Natural killer cell (primary cell): ENCODE data around the gene OLFML2B. TPM values are rescaled to one million over a fixed set of nuclear protein-coding genes. Genes with fewer than 3 reads are reported as not detected.

Source experiments
- ATAC-seq, 3 donors: fragments of 150-1000 bp in 2 of 3; fragments of 200-7000 bp in 1 of 3; cut with Tn5 transposase; 1 replicate in 1 of 3; 2 replicates in 2 of 3; pipeline ENCODE4 v1.10.0; 2021; ENCODE audit warnings: mild to moderate bottlenecking in 2 of 3, moderate library complexity in 2 of 3
- DNase-seq, 2 donors: peaks; one replicate each; pipeline versions ENCODE4 v3.0.0 to v3.0.0-alpha.2; 2013 to 2021; ENCODE audit warnings: mixed read lengths in 1 of 2
- H3K27ac ChIP-seq: one replicate; pipeline ENCODE4 v1.5.1; 2013; ENCODE audit warnings: mild to moderate bottlenecking, low read length
- H3K27me3 ChIP-seq: one replicate; pipeline ENCODE4 v1.6.1; 2013; ENCODE audit warnings: low read length; ENCODE audit not compliant: control insufficient read depth, insufficient read depth
- H3K36me3 ChIP-seq: one replicate; pipeline ENCODE4 v1.6.1; 2013; ENCODE audit warnings: low read length; ENCODE audit not compliant: control insufficient read depth, insufficient read depth
- H3K4me1 ChIP-seq: one replicate; pipeline ENCODE4 v1.6.1; 2013; ENCODE audit warnings: low read length; ENCODE audit not compliant: control insufficient read depth, insufficient read depth
- H3K4me3 ChIP-seq: one replicate; pipeline ENCODE4 v1.5.1; 2013; ENCODE audit warnings: low read length
- H3K9me3 ChIP-seq: one replicate; pipeline ENCODE4 v1.6.1; 2013; ENCODE audit warnings: low read length; ENCODE audit not compliant: control insufficient read depth, insufficient read depth
- H3K27ac Mint-ChIP-seq, 2 donors: one replicate each; pipeline ENCODE4 v1.8.0; 2022; ENCODE audit warnings: mild to moderate bottlenecking in 2 of 2, mixed read lengths in 2 of 2, moderate library complexity in 1 of 2
- H3K27me3 Mint-ChIP-seq, 2 donors: one replicate each; pipeline ENCODE4 v1.8.0; 2022; ENCODE audit warnings: low read depth in 2 of 2, mixed read lengths in 2 of 2
- H3K36me3 Mint-ChIP-seq: one replicate; pipeline ENCODE4 v1.8.0; 2022; ENCODE audit warnings: mixed read lengths
- H3K4me1 Mint-ChIP-seq, 2 donors: one replicate each; pipeline ENCODE4 v1.8.0; 2022; ENCODE audit warnings: mixed read lengths in 2 of 2
- H3K4me3 Mint-ChIP-seq: one replicate; pipeline ENCODE4 v1.8.0; 2022; ENCODE audit warnings: mild to moderate bottlenecking, moderate library complexity, mixed read lengths
- H3K9me3 Mint-ChIP-seq, 2 donors: one replicate each; pipeline ENCODE4 v1.8.0; 2022; ENCODE audit warnings: mixed read lengths in 2 of 2
- WGBS: methylation state at CpG from one replicate; pipeline ENCODE4 v1.1.7; 2013; ENCODE audit warnings: missing lambda C conversion rate; ENCODE audit not compliant: insufficient coverage; 5-methylcytosine and 5-hydroxymethylcytosine counted together
- intact Hi-C: fragments of 100-400 bp; cut with micrococcal nuclease; formaldehyde crosslinking; loops from one replicate; pipeline ENCODE4 v1.14.2; 2022
- total RNA-seq, 4 donors: library from RNA; stranded (reverse); fragments of 120-200 nt in 1 of 4; gene quantifications; one replicate each; pipeline versions ENCODE4 v1.2.3 to v1.2.4, GENCODE V29; 2013 to 2022
- TF ChIP-seq, protein P1 (sequence below): fragments of 200-600 bp; IDR thresholded peaks from one replicate; pipeline ENCODE4 v1.8.0; 2022; ENCODE audit warnings: antibody characterized with exemption

Gene OLFML2B
- total RNA-seq, 3 donors from 2014 or later (not counting 1 experiment from before 2014, with no cell fraction given): 0.33 TPM; not detected in 2

DNA sequence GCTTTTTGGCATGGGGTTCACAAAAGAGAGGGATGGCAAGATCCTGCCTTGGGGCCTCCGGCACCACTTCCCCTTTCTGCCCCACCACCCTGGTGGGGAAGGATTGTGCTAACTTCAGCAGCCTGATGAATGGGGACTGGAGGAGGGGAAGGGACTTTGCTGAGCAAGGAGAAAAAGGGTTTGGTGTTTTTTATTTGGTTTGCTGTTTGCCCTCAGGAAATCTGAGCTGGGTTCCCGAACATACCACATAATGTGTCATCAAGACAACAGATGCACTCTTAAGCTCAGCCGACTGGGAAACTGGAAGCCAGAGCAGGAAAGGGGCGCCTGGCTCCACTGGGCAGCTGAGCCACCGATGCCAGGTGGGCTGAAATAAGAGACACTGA, 19.8 kb downstream of the OLFML2B start:
- Histone ChIP-seq H3K4me3 (no peak overlapping the region), H3K9me3 (no peaks in the 10 kb centered on the region), H3K27ac (no peak overlapping the region), H3K4me1 (no peaks in the 10 kb centered on the region), H3K36me3 (no peaks in the 10 kb centered on the region), H3K27me3 (no peaks in the 10 kb centered on the region)
- intact Hi-C loops: no loop called here
- 8% methylated on average over 4 of the region's 5 CpGs for WGBS
- Mint-ChIP-seq H3K4me3 (no peak overlapping the region), H3K36me3 (no peaks in the 10 kb centered on the region), H3K27me3 (peaks cover 13 to 14% of the 10 kb centered on the region in 2 donors), H3K9me3 (no peaks in the 10 kb centered on the region), H3K4me1 (no peaks in the 10 kb centered on the region), H3K27ac (no peak overlapping the region)
- TF ChIP-seq, protein P1, sequence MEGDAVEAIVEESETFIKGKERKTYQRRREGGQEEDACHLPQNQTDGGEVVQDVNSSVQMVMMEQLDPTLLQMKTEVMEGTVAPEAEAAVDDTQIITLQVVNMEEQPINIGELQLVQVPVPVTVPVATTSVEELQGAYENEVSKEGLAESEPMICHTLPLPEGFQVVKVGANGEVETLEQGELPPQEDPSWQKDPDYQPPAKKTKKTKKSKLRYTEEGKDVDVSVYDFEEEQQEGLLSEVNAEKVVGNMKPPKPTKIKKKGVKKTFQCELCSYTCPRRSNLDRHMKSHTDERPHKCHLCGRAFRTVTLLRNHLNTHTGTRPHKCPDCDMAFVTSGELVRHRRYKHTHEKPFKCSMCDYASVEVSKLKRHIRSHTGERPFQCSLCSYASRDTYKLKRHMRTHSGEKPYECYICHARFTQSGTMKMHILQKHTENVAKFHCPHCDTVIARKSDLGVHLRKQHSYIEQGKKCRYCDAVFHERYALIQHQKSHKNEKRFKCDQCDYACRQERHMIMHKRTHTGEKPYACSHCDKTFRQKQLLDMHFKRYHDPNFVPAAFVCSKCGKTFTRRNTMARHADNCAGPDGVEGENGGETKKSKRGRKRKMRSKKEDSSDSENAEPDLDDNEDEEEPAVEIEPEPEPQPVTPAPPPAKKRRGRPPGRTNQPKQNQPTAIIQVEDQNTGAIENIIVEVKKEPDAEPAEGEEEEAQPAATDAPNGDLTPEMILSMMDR: no peak
- no peak for DNase-seq
- ATAC-seq: no peak

DNA sequence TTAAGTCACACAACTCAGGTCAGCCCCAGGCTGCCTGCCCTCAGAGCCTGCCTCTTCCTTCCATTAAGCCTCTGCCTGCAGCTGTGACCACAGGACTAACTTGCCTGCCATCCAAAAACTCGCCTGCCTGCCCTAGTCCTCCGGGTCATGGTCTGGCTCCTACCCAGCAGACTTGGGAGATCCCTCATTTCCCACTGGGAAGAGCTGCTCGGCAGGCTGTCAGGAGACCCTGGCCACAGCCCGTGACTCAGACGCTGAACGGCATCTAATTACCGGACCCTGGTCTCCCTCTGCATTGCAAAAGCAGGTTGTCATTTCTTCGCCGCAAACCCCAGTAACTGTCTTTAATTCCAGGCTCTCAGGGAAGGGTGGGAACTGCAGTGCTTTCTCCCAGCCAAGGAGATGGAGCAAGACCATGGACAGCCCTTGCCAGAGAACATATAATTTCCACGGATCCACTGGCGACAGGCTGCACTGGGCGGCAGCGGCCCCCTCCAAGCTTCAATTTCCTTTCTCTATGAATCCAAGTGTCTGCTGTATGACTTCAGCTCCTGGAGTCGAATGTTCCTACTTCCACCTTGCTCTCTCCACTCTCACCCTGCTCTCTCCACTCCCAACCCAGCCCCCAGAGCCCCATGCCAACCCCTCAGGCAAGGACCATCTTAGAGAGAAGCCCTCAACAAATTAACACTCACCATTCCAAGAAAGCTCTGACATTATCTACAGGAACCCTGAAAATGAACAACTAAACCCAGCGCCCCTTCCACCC, 20.4 kb downstream of the OLFML2B start:
- no peaks in the 10 kb centered on the region for H3K9me3 ChIP-seq

DNA sequence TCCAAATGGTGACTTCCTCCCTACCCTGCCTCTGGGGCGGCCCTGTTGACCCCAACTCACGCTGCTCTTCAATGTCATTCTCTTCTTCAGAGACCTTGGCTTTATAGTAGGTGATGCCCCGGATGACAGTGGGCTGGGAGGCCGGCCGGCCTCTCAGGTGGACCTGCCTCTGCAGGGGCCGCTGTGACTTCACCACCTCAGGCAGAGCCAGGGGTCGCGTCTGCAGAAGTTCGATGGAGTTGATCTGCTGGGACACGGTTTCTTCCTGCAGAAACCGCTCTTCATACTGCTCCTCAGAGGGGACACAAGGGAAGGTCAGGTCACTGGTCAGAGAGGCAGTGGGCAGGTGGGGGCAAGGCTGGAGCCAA, 23.6 kb downstream of the OLFML2B start:
- H3K36me3 Mint-ChIP-seq: no peaks in the 10 kb centered on the region
- H3K36me3 ChIP-seq: no peaks in the 10 kb centered on the region
- H3K9me3 ChIP-seq: no peaks in the 10 kb centered on the region
- no peak for DNase-seq
- intact Hi-C loops: no loop called here
- H3K4me3 Mint-ChIP-seq: no peak overlapping the region
- no peak overlapping the region for H3K27ac Mint-ChIP-seq
- 94% methylated on average over 11 of the region's 11 CpGs for WGBS
- H3K4me3 ChIP-seq: no peak overlapping the region
- TF ChIP-seq, protein P1: no peak
- no peaks in the 10 kb centered on the region for H3K9me3 Mint-ChIP-seq
- no peaks in the 10 kb centered on the region for H3K27me3 ChIP-seq
- H3K27me3 Mint-ChIP-seq: peaks cover 13 to 17% of the 10 kb centered on the region in 2 donors
- H3K4me1 Mint-ChIP-seq: no peaks in the 10 kb centered on the region
- no peak overlapping the region for H3K27ac ChIP-seq
- no peaks in the 10 kb centered on the region for H3K4me1 ChIP-seq
- ATAC-seq: no peak

More for the DNA sequence above, 20.4 kb downstream of the OLFML2B start:
- H3K27ac Mint-ChIP-seq: no peak overlapping the region
- no peak overlapping the region for H3K4me3 ChIP-seq
- ATAC-seq (no peak), DNase-seq (no peak)
- intact Hi-C loops: no loop called here
- no peak overlapping the region for H3K27ac ChIP-seq
- no peaks in the 10 kb centered on the region for H3K9me3 Mint-ChIP-seq
- no peaks in the 10 kb centered on the region for H3K4me1 Mint-ChIP-seq
- no peaks in the 10 kb centered on the region for H3K36me3 Mint-ChIP-seq
- no peaks in the 10 kb centered on the region for H3K27me3 ChIP-seq
- 67% methylated on average over 15 of the region's 15 CpGs for WGBS
- no peak overlapping the region for H3K4me3 Mint-ChIP-seq
- H3K27me3 Mint-ChIP-seq: peaks cover 13% of the 10 kb centered on the region in 2 donors
- no peaks in the 10 kb centered on the region for H3K36me3 ChIP-seq
- TF ChIP-seq, protein P1: no peak
- no peaks in the 10 kb centered on the region for H3K4me1 ChIP-seq
